Neural cell (in vitro differentiated cells): Measurements from ENCODE around the gene POSTN. TPM values are rescaled to one million over a fixed set of nuclear protein-coding genes. Genes with fewer than 3 reads are reported as not detected.

Experiments used
- H2AFZ ChIP-seq: fragments of 200-600, 300-800 bp; sonication (generic), shearing (Covaris generic); 2 replicates; pipeline ENCODE4 v1.6.0; 2014; ENCODE audit warnings: low read depth, mild to moderate bottlenecking, antibody characterized with exemption, low read length, moderate library complexity
- H3F3A ChIP-seq: fragments of 200-600 bp; shearing (Covaris generic); 2 replicates; pipeline ENCODE4 v1.6.1; 2016; ENCODE audit warnings: mild to moderate bottlenecking, moderate library complexity, mixed read lengths, antibody characterized with exemption, low read length; ENCODE audit not compliant: insufficient read depth, poor library complexity, severe bottlenecking
- H3K27ac ChIP-seq: fragments of 200-600, 300-800 bp; sonication (generic), shearing (Covaris generic); 2 replicates; pipeline ENCODE4 v1.5.1; 2014; ENCODE audit warnings: mild to moderate bottlenecking, low read length, moderate library complexity
- H3K27me3 ChIP-seq: fragments of 300-800, 200-600 bp; sonication (generic), shearing (Covaris generic); 2 replicates; pipeline ENCODE4 v1.6.0; 2014; ENCODE audit warnings: mild to moderate bottlenecking, low read depth, low read length, moderate library complexity; ENCODE audit not compliant: insufficient read depth
- H3K36me3 ChIP-seq: fragments of 300-800, 200-600 bp; sonication (generic), shearing (Covaris generic); 2 replicates; pipeline ENCODE4 v1.5.1; 2014; ENCODE audit warnings: mild to moderate bottlenecking, antibody characterized with exemption, low read length, moderate library complexity; ENCODE audit not compliant: insufficient read depth
- H3K4me2 ChIP-seq: fragments of 300-800, 200-600 bp; sonication (generic), shearing (Covaris generic); 2 replicates; pipeline ENCODE4 v1.6.0; 2014; ENCODE audit warnings: mild to moderate bottlenecking, low read length
- H3K4me3 ChIP-seq: fragments of 300-800, 200-600 bp; sonication (generic), shearing (Covaris generic); 2 replicates; pipeline ENCODE4 v1.5.1; 2014; ENCODE audit warnings: mild to moderate bottlenecking, low read length, moderate library complexity
- H3K79me2 ChIP-seq: fragments of 200-600 bp; shearing (Covaris generic); replicated peaks from 2 replicates; pipeline ENCODE4 v1.6.0; 2014; ENCODE audit warnings: mild to moderate bottlenecking, low read length, moderate library complexity; ENCODE audit not compliant: insufficient read depth
- H3K9ac ChIP-seq: fragments of 300-800, 200-600 bp; sonication (generic), shearing (Covaris generic); 2 replicates; pipeline ENCODE4 v1.6.1; 2016; ENCODE audit warnings: mild to moderate bottlenecking, low read length, mixed read lengths
- H3K9me2 ChIP-seq: fragments of 200-600 bp; shearing (Covaris generic); 2 replicates; pipeline ENCODE4 v1.6.1; 2016; ENCODE audit warnings: mild to moderate bottlenecking, low read length, mixed read lengths; ENCODE audit not compliant: insufficient read depth
- H3K9me3 ChIP-seq: fragments of 200-600, 300-800 bp; sonication (generic), shearing (Covaris generic); 2 replicates; pipeline ENCODE4 v1.6.1; 2016; ENCODE audit warnings: mild to moderate bottlenecking, mixed run types, low read length, moderate library complexity, mixed read lengths
- H4K20me1 ChIP-seq: fragments of 200-600 bp; shearing (Covaris generic); 2 replicates; pipeline ENCODE4 v1.6.1; 2016; ENCODE audit warnings: mild to moderate bottlenecking, mixed run types; ENCODE audit not compliant: insufficient read depth
- CTCF ChIP-seq: fragments of 450-650 bp; IDR thresholded peaks from 2 replicates; pipeline ENCODE4 v1.5.1; 2014; ENCODE audit warnings: antibody characterized with exemption, mild to moderate bottlenecking, moderate library complexity; ENCODE audit not compliant: poor library complexity, severe bottlenecking
- EP300 ChIP-seq: fragments of 450-650 bp; conservative IDR thresholded peaks from 2 replicates; pipeline ENCODE4 v1.6.1; 2014; ENCODE audit warnings: antibody characterized with exemption, mild to moderate bottlenecking, moderate library complexity; ENCODE audit not compliant: poor library complexity, severe bottlenecking
- EZH2 ChIP-seq: fragments of 200-600, 300-800 bp; shearing (Covaris generic), sonication (generic); IDR thresholded peaks from 2 replicates; pipeline ENCODE4 v1.6.1; 2014; ENCODE audit warnings: antibody characterized with exemption, low read length, borderline replicate concordance, mild to moderate bottlenecking; ENCODE audit not compliant: insufficient read depth, poor library complexity, severe bottlenecking
- MXI1 ChIP-seq: fragments of 450-650 bp; conservative IDR thresholded peaks from 2 replicates; pipeline ENCODE4 v1.6.1; 2014; ENCODE audit warnings: antibody characterized with exemption, mild to moderate bottlenecking; ENCODE audit not compliant: poor library complexity, severe bottlenecking
- POLR2AphosphoS5 ChIP-seq: IDR thresholded peaks from 2 replicates; pipeline ENCODE4 v1.6.1; 2012
- RAD21 ChIP-seq: fragments of 450-650 bp; conservative IDR thresholded peaks from 2 replicates; pipeline ENCODE4 v1.6.1; 2014; ENCODE audit warnings: antibody characterized with exemption, mild to moderate bottlenecking, moderate library complexity
- REST ChIP-seq: IDR thresholded peaks from 2 replicates; pipeline ENCODE4 v1.6.1; 2012; ENCODE audit warnings: borderline replicate concordance
- SMC3 ChIP-seq: fragments of 450-650 bp; conservative IDR thresholded peaks from 2 replicates; pipeline ENCODE4 v1.6.1; 2014; ENCODE audit warnings: antibody characterized with exemption, mild to moderate bottlenecking, moderate library complexity; ENCODE audit not compliant: poor library complexity
- TAF1 ChIP-seq: IDR thresholded peaks from 2 replicates; pipeline ENCODE4 v1.6.1; 2012; ENCODE audit warnings: low read depth
- polyA plus RNA-seq: library from polyadenylated mRNA; depleted of rRNA; stranded (reverse); fragments of >200 nt; gene quantifications from 2 replicates; pipeline ENCODE4 v1.2.3, GENCODE V29; 2014

POSTN gene
- polyA plus RNA-seq, 1 donor from 2014 or later, result 1.8 TPM

GRCh38 chr13:37602733-37603381 is 4.3 kb upstream of the POSTN start:
- H3K4me2 ChIP-seq, result no peak overlapping the region
- H3K27me3 ChIP-seq, result no peaks in the 10 kb centered on the region
- no peak for TF ChIP-seq POLR2AphosphoS5
- no peak for TF ChIP-seq EZH2
- TF ChIP-seq RAD21, result peak; percentile 84
- TF ChIP-seq TAF1, result no peak
- TF ChIP-seq EP300, result no peak
- TF ChIP-seq REST, result no peak
- peak; percentile 87 for TF ChIP-seq SMC3
- peak; percentile 78 for TF ChIP-seq CTCF
- no peak for TF ChIP-seq MXI1
- H3F3A ChIP-seq, result no peaks in the 10 kb centered on the region
- H3K9me2 ChIP-seq, result no peaks in the 10 kb centered on the region
- no peaks in the 10 kb centered on the region for H4K20me1 ChIP-seq
- no peak overlapping the region for H3K4me3 ChIP-seq
- no peak overlapping the region for H2AFZ ChIP-seq
- no peaks in the 10 kb centered on the region for H3K9me3 ChIP-seq
- no peak overlapping the region for H3K9ac ChIP-seq
- no peak overlapping the region for H3K27ac ChIP-seq
- H3K36me3 ChIP-seq, result no peaks in the 10 kb centered on the region
- no peaks in the 10 kb centered on the region for H3K79me2 ChIP-seq

GRCh38 chr13:37601648-37602440 is 3.3 kb upstream of the POSTN start:
- Histone ChIP-seq H3K9me3 (no peaks in the 10 kb centered on the region), H3K27ac (peak overlapping the region; percentile 23), H3K4me2 (no peak overlapping the region), H3K27me3 (no peaks in the 10 kb centered on the region), H3K9ac (no peak overlapping the region), H3K4me3 (no peak overlapping the region), H3K9me2 (no peaks in the 10 kb centered on the region), H3K79me2 (no peaks in the 10 kb centered on the region), H3F3A (no peaks in the 10 kb centered on the region), H4K20me1 (no peaks in the 10 kb centered on the region), H2AFZ (no peak overlapping the region), H3K36me3 (no peaks in the 10 kb centered on the region)
- TF ChIP-seq REST (no peak), RAD21 (no peak)
